Keratinocyte (primary cell): Measurements from ENCODE around the gene DOK6. TPM values are rescaled to one million over a fixed set of nuclear protein-coding genes. Genes with fewer than 3 reads are reported as not detected.

ENCODE experiments used
- DNase-seq: peaks from one replicate; pipeline ENCODE4 v3.0.0-alpha.2; 2011; ENCODE audit warnings: low read depth, missing footprints, low spot score
- FAIRE-seq: peaks from 2 replicates; lab custom pipeline; 2011; peaks lifted over from hg19 to GRCh38; lab: Jason Lieb, UNC
- H2AFZ ChIP-seq: 2 replicates; pipeline ENCODE4 v1.6.0; 2012; ENCODE audit warnings: low read length, control low read depth, inconsistent platforms; ENCODE audit not compliant: control insufficient read depth
- H3K27ac ChIP-seq: 2 replicates; pipeline ENCODE4 v1.5.1; 2011; ENCODE audit warnings: low read length; ENCODE audit not compliant: control insufficient read depth, insufficient read depth
- H3K27me3 ChIP-seq: 3 replicates; pipeline ENCODE4 v1.6.0; 2011; ENCODE audit warnings: low read length; ENCODE audit not compliant: control insufficient read depth, insufficient read depth; ENCODE audit errors: extremely low read depth
- H3K36me3 ChIP-seq, 2 experiments: 2 replicates in 1 of 2; 3 replicates in 1 of 2; pipeline ENCODE4 v1.5.1; 2011; ENCODE audit warnings: low read length in 2 of 2, mild to moderate bottlenecking in 1 of 2; ENCODE audit not compliant: control insufficient read depth in 2 of 2, insufficient read depth in 2 of 2; ENCODE audit errors: extremely low read depth in 1 of 2
- H3K4me1 ChIP-seq: 3 replicates; pipeline ENCODE4 v1.5.1; 2011; ENCODE audit warnings: low read length; ENCODE audit not compliant: control insufficient read depth, insufficient read depth; ENCODE audit errors: extremely low read depth
- H3K4me2 ChIP-seq: 3 replicates; pipeline ENCODE4 v1.6.0; 2011; ENCODE audit warnings: low read depth, low read length; ENCODE audit not compliant: control insufficient read depth, insufficient read depth; ENCODE audit errors: extremely low read depth
- H3K4me3 ChIP-seq, 3 experiments: fragments of 200-600 bp in 1 of 3; sonication (generic) in 1 of 3; 2 replicates in 2 of 3; 3 replicates in 1 of 3; pipeline ENCODE4 v1.5.1; 2011 to 2016; ENCODE audit warnings: low read length in 3 of 3, mild to moderate bottlenecking in 3 of 3, control low read depth in 2 of 3, inconsistent platforms in 1 of 3, low read depth in 1 of 3, mixed read lengths in 1 of 3, mixed run types in 1 of 3, moderate library complexity in 1 of 3; ENCODE audit not compliant: control insufficient read depth in 2 of 3, insufficient read depth in 2 of 3; ENCODE audit errors: extremely low read depth in 1 of 3
- H3K79me2 ChIP-seq: 2 replicates; pipeline ENCODE4 v1.6.0; 2012; ENCODE audit warnings: low read length; ENCODE audit not compliant: control insufficient read depth, insufficient read depth
- H3K9ac ChIP-seq: 3 replicates; pipeline ENCODE4 v1.6.0; 2011; ENCODE audit warnings: low read length; ENCODE audit not compliant: control insufficient read depth, insufficient read depth; ENCODE audit errors: extremely low read depth
- H3K9me1 ChIP-seq: 3 replicates; pipeline ENCODE4 v1.6.0; 2011; ENCODE audit warnings: low read length; ENCODE audit not compliant: control insufficient read depth, insufficient read depth; ENCODE audit errors: extremely low read depth
- H3K9me3 ChIP-seq: 2 replicates; pipeline ENCODE4 v1.5.1; 2012; ENCODE audit warnings: low read depth, low read length; ENCODE audit not compliant: control insufficient read depth
- H4K20me1 ChIP-seq: 3 replicates; pipeline ENCODE4 v1.6.0; 2011; ENCODE audit warnings: low read length; ENCODE audit not compliant: control insufficient read depth, insufficient read depth; ENCODE audit errors: extremely low read depth
- EZH2 ChIP-seq: IDR thresholded peaks from one replicate; pipeline ENCODE4 v1.6.1; 2012; ENCODE audit warnings: inconsistent platforms, mild to moderate bottlenecking, low read length, moderate library complexity
- dilution Hi-C: fragments of 300-500 bp; cut with MboI; formaldehyde crosslinking; loops from one replicate; pipeline ENCODE4 v1.7.0; 2020; ENCODE audit warnings: low sequenced_read_pairs; ENCODE audit not compliant: extremely low pct_ligation_motif_present
- polyA plus RNA-seq, 5 experiments: library from polyadenylated mRNA; depleted of rRNA in 3 of 5; stranded (reverse) in 3 of 5; stranded (forward) in 1 of 5; unstranded in 1 of 5; fragments of >200 nt; gene quantifications; 1 replicate in 1 of 5; 2 replicates in 3 of 5; 3 replicates in 1 of 5; pipeline versions ENCODE4 v1.2.1 to v1.2.3, GENCODE V29; 2011 to 2012; ENCODE audit warnings: missing spikeins in 2 of 5, low read depth in 1 of 5, low replicate concordance in 1 of 5
- TF ChIP-seq, protein P1 (sequence below), 3 experiments: IDR thresholded peaks in 1 of 3; conservative IDR thresholded peaks in 1 of 3; optimal IDR thresholded peaks in 1 of 3; 2 replicates in 2 of 3; 3 replicates in 1 of 3; pipeline versions ENCODE3 to v1.5.1; 2011; ENCODE audit warnings: low read length in 3 of 3, mild to moderate bottlenecking in 3 of 3, moderate library complexity in 2 of 3, control low read depth in 1 of 3, inconsistent platforms in 1 of 3; ENCODE audit not compliant: insufficient read depth in 2 of 3; ENCODE audit errors: extremely low read depth in 1 of 3

DOK6 gene
- polyA plus RNA-seq, 1 donor (not counting 4 experiments of a cell fraction or from before 2014, with no cell fraction given): not detected

- FAIRE-seq: no peak
Measured at GRCh38 chr18:69387186-69387585, 13.5 kb upstream of the DOK6 start.

DNA sequence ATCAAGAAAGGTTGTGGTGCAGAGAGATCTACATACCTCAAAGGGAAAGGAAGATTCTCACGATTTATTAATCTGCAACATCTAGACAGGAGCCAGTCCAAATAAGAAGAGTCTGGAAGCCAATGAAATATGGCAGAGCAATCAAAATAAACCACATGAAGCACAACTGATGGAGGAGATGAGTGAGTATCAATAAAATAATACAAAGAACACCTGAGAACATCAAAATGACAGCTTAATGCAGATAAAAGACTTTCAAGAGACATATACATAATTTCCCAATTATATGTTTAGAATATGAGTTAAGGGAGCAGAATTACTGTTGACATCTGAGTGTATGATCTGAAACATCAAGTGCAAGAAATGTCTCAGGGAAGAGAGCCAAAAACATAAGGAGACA, 12.5 kb upstream of the DOK6 start:
- no peaks in the 10 kb centered on the region for H4K20me1 ChIP-seq
- no peaks in the 10 kb centered on the region for H3K9me1 ChIP-seq
- TF ChIP-seq, protein P1, sequence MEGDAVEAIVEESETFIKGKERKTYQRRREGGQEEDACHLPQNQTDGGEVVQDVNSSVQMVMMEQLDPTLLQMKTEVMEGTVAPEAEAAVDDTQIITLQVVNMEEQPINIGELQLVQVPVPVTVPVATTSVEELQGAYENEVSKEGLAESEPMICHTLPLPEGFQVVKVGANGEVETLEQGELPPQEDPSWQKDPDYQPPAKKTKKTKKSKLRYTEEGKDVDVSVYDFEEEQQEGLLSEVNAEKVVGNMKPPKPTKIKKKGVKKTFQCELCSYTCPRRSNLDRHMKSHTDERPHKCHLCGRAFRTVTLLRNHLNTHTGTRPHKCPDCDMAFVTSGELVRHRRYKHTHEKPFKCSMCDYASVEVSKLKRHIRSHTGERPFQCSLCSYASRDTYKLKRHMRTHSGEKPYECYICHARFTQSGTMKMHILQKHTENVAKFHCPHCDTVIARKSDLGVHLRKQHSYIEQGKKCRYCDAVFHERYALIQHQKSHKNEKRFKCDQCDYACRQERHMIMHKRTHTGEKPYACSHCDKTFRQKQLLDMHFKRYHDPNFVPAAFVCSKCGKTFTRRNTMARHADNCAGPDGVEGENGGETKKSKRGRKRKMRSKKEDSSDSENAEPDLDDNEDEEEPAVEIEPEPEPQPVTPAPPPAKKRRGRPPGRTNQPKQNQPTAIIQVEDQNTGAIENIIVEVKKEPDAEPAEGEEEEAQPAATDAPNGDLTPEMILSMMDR (optimal IDR thresholded peaks at IDR 0.05 in 1 of 3, IDR thresholded peaks at IDR 0.05 in 1 of 3, conservative IDR thresholded peaks at IDR 0.05 in 1 of 3; ENCODE audit: extremely low read depth in 1 of 3, insufficient read depth in 2 of 3, low read length in 3 of 3): no peak
- TF ChIP-seq EZH2: no peak
- no peaks in the 10 kb centered on the region for H3K9me3 ChIP-seq
- dilution Hi-C loops: no loop called here
- H3K4me3 ChIP-seq: no peak overlapping the region
- no peak overlapping the region for H3K27ac ChIP-seq
- no peaks in the 10 kb centered on the region for H3K36me3 ChIP-seq
- FAIRE-seq (no peak), DNase-seq (no peak)
- no peak overlapping the region for H3K4me2 ChIP-seq
- no peaks in the 10 kb centered on the region for H3K4me1 ChIP-seq
- H3K27me3 ChIP-seq: no peaks in the 10 kb centered on the region
- H3K79me2 ChIP-seq: no peaks in the 10 kb centered on the region
- no peak overlapping the region for H3K9ac ChIP-seq
- no peak overlapping the region for H2AFZ ChIP-seq

More at GRCh38 chr18:69387186-69387585, 13.5 kb upstream of the DOK6 start:
- Histone ChIP-seq H3K27ac (no peak overlapping the region), H3K4me1 (no peaks in the 10 kb centered on the region), H3K4me3 (no peak overlapping the region), H3K9me3 (no peaks in the 10 kb centered on the region), H3K9ac (no peak overlapping the region), H3K9me1 (no peaks in the 10 kb centered on the region), H4K20me1 (no peaks in the 10 kb centered on the region), H3K4me2 (no peak overlapping the region), H3K79me2 (no peaks in the 10 kb centered on the region), H3K27me3 (no peaks in the 10 kb centered on the region), H3K36me3 (no peaks in the 10 kb centered on the region), H2AFZ (no peak overlapping the region)
- dilution Hi-C loops: no loop called here
- TF ChIP-seq, protein P1 (optimal IDR thresholded peaks at IDR 0.05 in 1 of 3, IDR thresholded peaks at IDR 0.05 in 1 of 3, conservative IDR thresholded peaks at IDR 0.05 in 1 of 3; ENCODE audit: extremely low read depth in 1 of 3, insufficient read depth in 2 of 3, low read length in 3 of 3): no peak
- no peak for TF ChIP-seq EZH2
- no peak for DNase-seq
